Psoas muscle (tissue), 8 donors: Measurements from ENCODE around the gene GNG12. TPM values are rescaled to one million over a fixed set of nuclear protein-coding genes. Genes with fewer than 3 reads are reported as not detected.

Experiments
- ATAC-seq, 4 donors: fragments of 200-7000 bp; cut with Tn5 transposase; one replicate each; pipeline ENCODE4 v1.9.1; 2020; ENCODE audit warnings: moderate library complexity in 3 of 4, mild to moderate bottlenecking in 2 of 4
- DNase-seq, 2 donors: peaks; one replicate each; pipeline ENCODE4 v3.0.0-alpha.2; 2020
- H3K27ac ChIP-seq: fragments of 200-600 bp; one replicate; pipeline ENCODE4 v1.8.0; 2022
- H3K27me3 ChIP-seq, 3 donors: fragments of 200-600 bp in 1 of 3; one replicate each; pipeline versions ENCODE4 v1.6.1 to v1.8.0; 2013 to 2022; ENCODE audit warnings: low read length in 2 of 3, mild to moderate bottlenecking in 2 of 3, moderate library complexity in 1 of 3; ENCODE audit not compliant: insufficient read depth in 3 of 3
- H3K36me3 ChIP-seq, 2 donors: fragments of 200-600 bp in 1 of 2; one replicate each; pipeline versions ENCODE4 v1.6.1 to v1.8.0; 2013 to 2022; ENCODE audit warnings: low read depth in 1 of 2, mild to moderate bottlenecking in 1 of 2, moderate library complexity in 1 of 2; ENCODE audit not compliant: insufficient read depth in 1 of 2
- H3K4me1 ChIP-seq: fragments of 200-600 bp; one replicate; pipeline ENCODE4 v1.8.0; 2022
- H3K4me3 ChIP-seq: fragments of 200-600 bp; one replicate; pipeline ENCODE4 v1.8.0; 2022; ENCODE audit warnings: mild to moderate bottlenecking
- H3K9me3 ChIP-seq: fragments of 200-600 bp; one replicate; pipeline ENCODE4 v1.8.0; 2022
- WGBS, 3 donors: extraction: QIAGEN DNeasy Blood & Tissue Kit; methylation state at CpG; one replicate each; pipeline versions ENCODE4 v1.1.6 to v1.1.7; 2013; 5-methylcytosine and 5-hydroxymethylcytosine counted together
- intact Hi-C, 2 donors: fragments of 100-400 bp; cut with DNase I; formaldehyde crosslinking; loops; one replicate each; pipeline versions ENCODE4 v1.11.0 to v1.14.2; 2022
- polyA plus RNA-seq, 3 donors: library from polyadenylated mRNA; stranded (reverse); fragments of 200-250 nt; gene quantifications; one replicate each; pipeline ENCODE4 v1.2.3, GENCODE V29; 2013
- total RNA-seq, 4 donors: library from RNA; stranded (reverse); fragmentation: NEBNext Ultra II Directional in 2 of 4; extraction: Animal tissue kit (Norgen Biotek cat#: 25700) in 2 of 4; gene quantifications; one replicate each; pipeline versions ENCODE4 v1.2.1 to v1.2.4, GENCODE V29; 2021 to 2023
- TF ChIP-seq, protein P1 (sequence below): fragments of 200-600 bp; IDR thresholded peaks from one replicate; pipeline ENCODE4 v1.8.0; 2022; ENCODE audit warnings: antibody characterized with exemption
- donor health status: healthy with polysubstance abuse.
- donor health status: DM: no; HTN: no; CAD: no; lungs with moderate emphysema.
- donor health status: Bipolar disorder and iron deficiency.
- donor health status: healthy.
- donor health status: DM: yes; HTN: yes; CAD: no.
- donor health status: DM: no; HTN: no; CAD: no.
- donor health status: DM: no; HTN: no; CAD: no.
- donor health status: DM: yes; HTN: yes; CAD: no.

Gene GNG12
- total and polyA plus RNA-seq, 7 donors: 8.9 to 25.1 (median 18.6) TPM

DNA sequence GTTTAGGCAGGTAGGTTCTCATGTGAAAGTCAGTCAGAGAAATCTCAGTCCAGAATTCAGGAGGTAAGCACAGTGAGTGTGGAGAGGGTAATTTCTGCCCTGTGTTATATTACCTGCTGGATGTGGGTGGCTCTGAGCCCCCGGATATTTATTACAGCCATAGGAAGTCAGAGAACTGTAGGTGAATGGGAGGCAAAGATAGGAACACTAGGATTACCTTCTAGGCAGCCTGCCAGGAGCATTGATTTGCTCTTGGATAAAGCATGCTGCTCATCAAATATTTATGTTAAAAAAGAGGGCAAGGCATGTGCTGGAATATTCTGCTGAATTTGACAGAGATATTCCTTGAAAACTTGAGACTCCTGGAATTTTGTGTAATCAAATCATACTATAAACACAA, 8.5 kb downstream of the GNG12 start:
- DNase-seq: no peak
- no peaks in the 10 kb centered on the region for H3K27me3 ChIP-seq
- no peak for ATAC-seq
- H3K4me3 ChIP-seq: no peak overlapping the region
- TF ChIP-seq, protein P1, sequence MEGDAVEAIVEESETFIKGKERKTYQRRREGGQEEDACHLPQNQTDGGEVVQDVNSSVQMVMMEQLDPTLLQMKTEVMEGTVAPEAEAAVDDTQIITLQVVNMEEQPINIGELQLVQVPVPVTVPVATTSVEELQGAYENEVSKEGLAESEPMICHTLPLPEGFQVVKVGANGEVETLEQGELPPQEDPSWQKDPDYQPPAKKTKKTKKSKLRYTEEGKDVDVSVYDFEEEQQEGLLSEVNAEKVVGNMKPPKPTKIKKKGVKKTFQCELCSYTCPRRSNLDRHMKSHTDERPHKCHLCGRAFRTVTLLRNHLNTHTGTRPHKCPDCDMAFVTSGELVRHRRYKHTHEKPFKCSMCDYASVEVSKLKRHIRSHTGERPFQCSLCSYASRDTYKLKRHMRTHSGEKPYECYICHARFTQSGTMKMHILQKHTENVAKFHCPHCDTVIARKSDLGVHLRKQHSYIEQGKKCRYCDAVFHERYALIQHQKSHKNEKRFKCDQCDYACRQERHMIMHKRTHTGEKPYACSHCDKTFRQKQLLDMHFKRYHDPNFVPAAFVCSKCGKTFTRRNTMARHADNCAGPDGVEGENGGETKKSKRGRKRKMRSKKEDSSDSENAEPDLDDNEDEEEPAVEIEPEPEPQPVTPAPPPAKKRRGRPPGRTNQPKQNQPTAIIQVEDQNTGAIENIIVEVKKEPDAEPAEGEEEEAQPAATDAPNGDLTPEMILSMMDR: no peak
- 69 to 72% (median 71%) methylated on average over 1 of the region's 1 CpG for WGBS, 3 donors
- peaks cover 2% of the 10 kb centered on the region for H3K4me1 ChIP-seq
- intact Hi-C loops: no loop called here
- no peaks in the 10 kb centered on the region for H3K9me3 ChIP-seq
- no peak overlapping the region for H3K27ac ChIP-seq
- H3K36me3 ChIP-seq: no peaks in the 10 kb centered on the region

DNA sequence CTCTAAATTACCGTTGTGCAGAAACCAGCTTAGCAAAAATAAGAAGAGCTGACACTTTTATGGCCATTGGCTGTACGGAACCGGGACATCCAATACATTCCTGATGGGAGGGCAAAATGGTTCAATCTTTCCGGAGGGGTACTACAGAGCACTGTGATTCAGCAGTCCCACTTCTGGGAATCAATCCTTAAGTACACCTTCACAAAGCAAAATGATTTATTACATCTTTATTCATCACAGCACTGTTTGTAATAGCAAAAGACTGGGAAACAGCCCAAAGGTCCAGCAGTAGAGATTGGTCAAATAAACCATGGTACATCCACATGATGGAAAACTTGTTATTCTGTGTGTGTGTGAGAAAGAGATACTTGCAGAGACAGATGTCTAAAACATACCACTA, 9.7 kb downstream of the GNG12 start:
- Histone ChIP-seq H3K27ac (no peak overlapping the region), H3K4me3 (no peak overlapping the region), H3K36me3 (no peaks in the 10 kb centered on the region), H3K27me3 (no peaks in the 10 kb centered on the region), H3K4me1 (peaks cover 6% of the 10 kb centered on the region), H3K9me3 (no peaks in the 10 kb centered on the region)
- TF ChIP-seq, protein P1: no peak
- WGBS, 3 donors: 64 to 77% (median 65%) methylated on average over 4 of the region's 4 CpGs
- ATAC-seq (no peak), DNase-seq (no peak)
- intact Hi-C loops: no loop called here

DNA sequence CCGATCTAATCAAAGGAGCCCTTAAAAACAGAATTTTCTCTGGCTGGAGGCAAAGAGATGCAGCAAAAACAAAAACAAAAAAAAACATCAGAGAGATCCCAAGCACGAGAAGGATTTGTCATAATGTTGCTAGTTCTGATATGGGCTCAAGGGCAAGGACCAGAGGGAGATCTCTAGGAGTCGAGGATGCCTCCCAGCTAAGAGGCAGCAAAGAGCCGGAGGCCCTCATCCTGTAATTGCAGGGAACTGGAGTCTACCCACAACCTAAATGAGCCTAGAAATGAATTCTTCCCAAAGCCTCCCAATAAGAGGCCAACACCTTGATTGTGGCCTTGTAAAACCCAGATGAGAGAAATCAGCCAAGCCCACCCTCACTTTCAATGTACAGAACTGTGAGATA, 12.0 kb downstream of the GNG12 start:
- intact Hi-C loops: no loop called here

DNA sequence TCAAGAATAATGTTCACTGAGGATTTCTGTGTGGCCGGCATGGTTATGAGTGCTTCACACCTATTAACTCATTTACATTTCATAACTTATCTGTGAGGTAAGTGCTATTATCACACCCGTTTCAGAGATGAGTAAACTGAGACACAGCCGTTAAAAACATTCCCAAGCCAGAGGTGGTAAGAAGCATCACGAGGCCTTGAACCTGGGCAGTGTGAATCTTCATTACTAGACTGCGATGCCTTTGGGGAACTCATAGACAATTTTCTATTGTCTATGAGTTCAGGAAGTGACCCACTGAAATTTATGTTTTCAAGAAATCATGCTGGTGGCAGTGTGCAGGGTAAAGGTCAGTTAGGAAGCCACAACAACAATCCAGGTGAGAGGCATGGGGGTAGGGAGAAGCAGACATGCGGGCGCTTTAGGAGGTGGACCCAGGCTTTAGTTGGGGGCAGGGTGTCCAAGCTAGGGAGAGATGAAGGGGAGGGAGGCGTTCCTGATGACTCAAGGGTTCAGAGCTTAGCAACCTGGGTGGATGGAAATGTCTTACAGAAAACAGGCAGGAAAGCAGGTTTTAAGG, 14.5 kb downstream of the GNG12 start:
- peaks cover 16% of the 10 kb centered on the region for H3K4me1 ChIP-seq

More for the DNA sequence above, 12.0 kb downstream of the GNG12 start:
- no peaks in the 10 kb centered on the region for H3K36me3 ChIP-seq
- TF ChIP-seq, protein P1: no peak
- H3K4me3 ChIP-seq: no peak overlapping the region
- peaks cover 6% of the 10 kb centered on the region for H3K4me1 ChIP-seq
- peaks cover 4% of the 10 kb centered on the region for H3K9me3 ChIP-seq
- H3K27ac ChIP-seq: no peak overlapping the region
- ATAC-seq (no peak), DNase-seq (no peak)
- 81 to 90% (median 83%) methylated on average over 4 of the region's 4 CpGs for WGBS, 3 donors
- H3K27me3 ChIP-seq: no peaks in the 10 kb centered on the region

More for the DNA sequence above, 14.5 kb downstream of the GNG12 start:
- Histone ChIP-seq H3K27ac (no peak overlapping the region), H3K4me3 (no peak overlapping the region), H3K27me3 (no peaks in the 10 kb centered on the region), H3K36me3 (no peaks in the 10 kb centered on the region), H3K9me3 (peaks cover 4% of the 10 kb centered on the region)
- TF ChIP-seq, protein P1: no peak
- 93 to 95% (median 93%) methylated on average over 8 of the region's 8 CpGs for WGBS, 3 donors
- intact Hi-C loops: no loop called here
- no peak for ATAC-seq
- no peak for DNase-seq
